Memory B cell (primary cell): ENCODE data around the gene BMP7.

Experiments
- ATAC-seq: fragments of 150-1000 bp; cut with Tn5 transposase; 2 replicates; pipeline ENCODE4 v1.10.0; 2021; ENCODE audit warnings: low read depth, mild to moderate bottlenecking, moderate library complexity
- DNase-seq, 2 donors: peaks; one replicate each; pipeline ENCODE4 v3.0.0; 2022; ENCODE audit warnings: low spot score in 2 of 2
- H3K27ac Mint-ChIP-seq: one replicate; pipeline ENCODE4 v1.8.0; 2022; ENCODE audit warnings: mild to moderate bottlenecking, moderate library complexity, mixed read lengths
- H3K27me3 Mint-ChIP-seq: one replicate; pipeline ENCODE4 v1.8.0; 2022; ENCODE audit warnings: mixed read lengths
- H3K36me3 Mint-ChIP-seq: one replicate; pipeline ENCODE4 v1.8.0; 2022; ENCODE audit warnings: mild to moderate bottlenecking, mixed read lengths
- H3K4me1 Mint-ChIP-seq: one replicate; pipeline ENCODE4 v1.8.0; 2022; ENCODE audit warnings: mixed read lengths
- H3K4me3 Mint-ChIP-seq: one replicate; pipeline ENCODE4 v1.8.0; 2022; ENCODE audit warnings: mild to moderate bottlenecking, moderate library complexity, mixed read lengths
- H3K9me3 Mint-ChIP-seq: one replicate; pipeline ENCODE4 v1.8.0; 2022; ENCODE audit warnings: mixed read lengths

BMP7 gene

DNA sequence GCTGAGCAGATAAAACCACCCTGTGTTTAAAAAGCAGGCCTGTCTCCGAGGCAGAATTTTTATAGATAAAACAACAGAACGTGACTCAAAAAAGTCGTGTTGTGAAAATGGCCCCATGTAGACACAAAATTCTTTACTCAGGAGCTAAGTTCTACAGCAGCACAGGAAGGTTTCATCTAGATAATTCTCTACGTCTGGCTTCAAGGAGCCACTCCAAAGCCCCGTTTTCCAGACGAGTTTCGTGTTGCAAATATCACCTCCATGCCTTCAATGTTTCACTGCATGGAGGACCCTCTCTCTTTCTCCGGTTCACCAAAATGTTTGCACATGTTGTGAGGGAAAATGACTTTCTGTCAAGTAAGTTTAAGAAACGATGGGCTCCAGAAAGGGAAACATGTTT, 12.0 kb upstream of the BMP7 start:
- H3K27me3 Mint-ChIP-seq, result peaks cover 19% of the 10 kb centered on the region
- no peaks in the 10 kb centered on the region for H3K36me3 Mint-ChIP-seq
- ATAC-seq (no peak), DNase-seq (no peak)
- H3K4me3 Mint-ChIP-seq, result no peak overlapping the region
- H3K27ac Mint-ChIP-seq, result no peak overlapping the region
- H3K9me3 Mint-ChIP-seq, result no peaks in the 10 kb centered on the region
- no peaks in the 10 kb centered on the region for H3K4me1 Mint-ChIP-seq

DNA sequence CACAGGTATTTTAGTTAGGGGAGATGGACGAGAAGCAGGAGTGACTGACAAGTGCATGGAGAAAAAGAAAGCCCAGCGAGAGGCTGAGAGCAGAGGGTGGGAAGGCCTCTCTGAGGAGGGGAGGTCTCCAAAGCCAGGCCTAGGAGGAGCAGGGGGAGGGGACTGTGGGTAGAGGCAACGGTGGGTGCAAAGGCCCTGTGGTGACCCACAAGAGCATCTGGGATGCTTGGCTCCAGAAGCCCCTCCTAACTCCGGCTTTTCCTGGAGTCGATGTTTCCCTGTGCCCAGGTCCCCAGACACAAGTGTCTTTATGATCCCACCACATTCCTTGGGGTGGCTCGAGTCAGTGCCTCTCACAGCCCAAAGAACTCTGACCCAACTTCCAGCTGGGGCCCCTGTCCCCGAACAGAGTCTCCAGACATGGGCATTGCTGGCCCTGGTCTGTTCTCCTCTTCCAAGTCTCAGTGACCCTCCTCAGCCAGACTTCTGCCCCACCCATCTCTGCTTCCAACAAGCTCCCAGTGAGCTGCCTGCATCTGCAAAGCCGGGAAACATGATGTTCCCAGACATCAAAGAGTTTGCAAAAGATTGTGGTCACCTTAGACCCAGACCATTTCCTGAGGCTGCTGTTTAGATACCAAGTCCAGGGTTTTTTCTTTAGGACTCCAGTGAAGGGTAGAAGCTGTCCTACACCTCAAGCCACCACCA, 11.1 kb upstream of the BMP7 start:
- ATAC-seq, result no peak
- no peaks in the 10 kb centered on the region for H3K9me3 Mint-ChIP-seq
- peaks cover 20% of the 10 kb centered on the region for H3K27me3 Mint-ChIP-seq

DNA sequence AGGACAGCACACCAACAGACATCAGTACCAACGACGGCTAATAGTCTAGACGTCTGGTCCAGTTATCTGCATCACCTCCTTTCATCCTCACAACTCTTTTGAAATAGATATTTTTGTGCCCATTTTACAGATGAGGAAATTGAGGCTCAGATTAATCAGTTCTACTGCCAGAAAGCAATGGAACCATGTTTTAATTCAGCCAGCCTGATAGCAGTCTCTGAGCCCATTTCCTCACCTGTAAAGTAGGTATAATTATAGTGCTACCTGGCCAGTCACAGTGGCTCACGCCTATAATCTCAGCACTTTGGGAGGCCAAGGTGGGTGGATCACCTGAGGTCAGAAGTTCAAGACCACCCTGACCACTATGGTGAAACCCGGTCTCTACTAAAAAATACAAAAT, 9.8 kb upstream of the BMP7 start:
- Mint-ChIP-seq H3K27me3 (peaks cover 21% of the 10 kb centered on the region), H3K27ac (no peak overlapping the region), H3K36me3 (no peaks in the 10 kb centered on the region), H3K4me1 (no peaks in the 10 kb centered on the region), H3K9me3 (no peaks in the 10 kb centered on the region), H3K4me3 (no peak overlapping the region)
- DNase-seq, result no peak
- ATAC-seq, result no peak

More for the DNA sequence above, 11.1 kb upstream of the BMP7 start:
- no peak overlapping the region for H3K4me3 Mint-ChIP-seq
- no peak overlapping the region for H3K27ac Mint-ChIP-seq
- no peaks in the 10 kb centered on the region for H3K4me1 Mint-ChIP-seq
- no peaks in the 10 kb centered on the region for H3K36me3 Mint-ChIP-seq
- DNase-seq, result no peak

DNA sequence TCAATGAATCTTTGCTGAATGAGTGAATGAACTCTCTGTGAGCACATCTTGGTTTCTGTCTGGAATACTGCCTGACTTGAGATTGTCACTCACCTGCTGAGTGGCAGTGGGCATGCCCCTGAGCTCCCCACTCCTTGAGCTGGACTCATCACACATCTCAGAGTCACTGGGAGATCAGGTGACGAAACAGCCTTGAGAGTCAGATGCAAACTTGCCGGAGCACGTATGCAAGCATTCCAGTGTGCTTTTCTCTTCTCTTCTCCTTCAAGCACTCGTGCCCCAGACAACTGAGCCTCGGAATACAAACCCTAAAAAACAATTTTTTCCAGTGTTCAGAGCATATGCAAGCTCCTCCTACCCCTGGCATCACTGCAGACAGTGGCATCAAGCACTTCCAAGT, 9.4 kb upstream of the BMP7 start:
- peaks cover 21% of the 10 kb centered on the region for H3K27me3 Mint-ChIP-seq
- no peaks in the 10 kb centered on the region for H3K36me3 Mint-ChIP-seq
- H3K27ac Mint-ChIP-seq, result no peak overlapping the region
- H3K4me3 Mint-ChIP-seq, result no peak overlapping the region
- H3K9me3 Mint-ChIP-seq, result no peaks in the 10 kb centered on the region
- DNase-seq, result no peak
- H3K4me1 Mint-ChIP-seq, result no peaks in the 10 kb centered on the region
- no peak for ATAC-seq

DNA sequence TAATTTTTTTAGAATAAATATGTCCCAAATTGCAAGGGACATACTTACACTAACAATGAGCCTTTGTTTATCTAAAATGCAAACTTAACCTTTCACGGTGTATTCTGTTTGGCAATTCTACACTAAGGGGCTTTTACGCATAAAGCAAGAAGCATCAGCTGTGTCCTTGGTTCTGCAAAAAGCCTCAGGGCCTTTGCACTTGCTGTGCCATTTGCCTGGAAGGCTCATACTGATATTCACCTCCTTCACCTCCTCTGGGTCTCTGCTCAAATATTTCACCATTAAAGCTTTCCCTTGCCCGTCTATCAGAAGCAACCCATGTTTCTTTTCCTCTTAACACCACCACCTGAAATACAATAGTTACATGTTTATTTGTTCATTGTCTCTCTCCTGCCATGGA, 8.9 kb upstream of the BMP7 start:
- H3K4me1 Mint-ChIP-seq, result no peaks in the 10 kb centered on the region
- no peak overlapping the region for H3K27ac Mint-ChIP-seq
- DNase-seq (no peak), ATAC-seq (no peak)
- H3K27me3 Mint-ChIP-seq, result peaks cover 20% of the 10 kb centered on the region
- H3K36me3 Mint-ChIP-seq, result no peaks in the 10 kb centered on the region
- no peaks in the 10 kb centered on the region for H3K9me3 Mint-ChIP-seq
- H3K4me3 Mint-ChIP-seq, result no peak overlapping the region

- H3K36me3 Mint-ChIP-seq, result no peaks in the 10 kb centered on the region
- H3K27ac Mint-ChIP-seq, result no peak overlapping the region
- no peak overlapping the region for H3K4me3 Mint-ChIP-seq
- ATAC-seq (no peak), DNase-seq (no peak)
- peaks cover 19% of the 10 kb centered on the region for H3K27me3 Mint-ChIP-seq
- H3K9me3 Mint-ChIP-seq, result no peaks in the 10 kb centered on the region
- no peaks in the 10 kb centered on the region for H3K4me1 Mint-ChIP-seq
Measured at GRCh38 chr20:57274846-57275245, 8.4 kb upstream of the BMP7 start.

- H3K36me3 Mint-ChIP-seq, result no peaks in the 10 kb centered on the region
- H3K9me3 Mint-ChIP-seq, result no peaks in the 10 kb centered on the region
- no peak for DNase-seq
- peaks cover 18% of the 10 kb centered on the region for H3K27me3 Mint-ChIP-seq
- no peak for ATAC-seq
- H3K27ac Mint-ChIP-seq, result no peak overlapping the region
- H3K4me3 Mint-ChIP-seq, result no peak overlapping the region
- no peaks in the 10 kb centered on the region for H3K4me1 Mint-ChIP-seq
Measured at GRCh38 chr20:57274299-57274698, 7.9 kb upstream of the BMP7 start.

GRCh38 chr20:57272883-57273535, 6.6 kb upstream of the BMP7 start:
- H3K36me3 Mint-ChIP-seq, result no peaks in the 10 kb centered on the region

DNA sequence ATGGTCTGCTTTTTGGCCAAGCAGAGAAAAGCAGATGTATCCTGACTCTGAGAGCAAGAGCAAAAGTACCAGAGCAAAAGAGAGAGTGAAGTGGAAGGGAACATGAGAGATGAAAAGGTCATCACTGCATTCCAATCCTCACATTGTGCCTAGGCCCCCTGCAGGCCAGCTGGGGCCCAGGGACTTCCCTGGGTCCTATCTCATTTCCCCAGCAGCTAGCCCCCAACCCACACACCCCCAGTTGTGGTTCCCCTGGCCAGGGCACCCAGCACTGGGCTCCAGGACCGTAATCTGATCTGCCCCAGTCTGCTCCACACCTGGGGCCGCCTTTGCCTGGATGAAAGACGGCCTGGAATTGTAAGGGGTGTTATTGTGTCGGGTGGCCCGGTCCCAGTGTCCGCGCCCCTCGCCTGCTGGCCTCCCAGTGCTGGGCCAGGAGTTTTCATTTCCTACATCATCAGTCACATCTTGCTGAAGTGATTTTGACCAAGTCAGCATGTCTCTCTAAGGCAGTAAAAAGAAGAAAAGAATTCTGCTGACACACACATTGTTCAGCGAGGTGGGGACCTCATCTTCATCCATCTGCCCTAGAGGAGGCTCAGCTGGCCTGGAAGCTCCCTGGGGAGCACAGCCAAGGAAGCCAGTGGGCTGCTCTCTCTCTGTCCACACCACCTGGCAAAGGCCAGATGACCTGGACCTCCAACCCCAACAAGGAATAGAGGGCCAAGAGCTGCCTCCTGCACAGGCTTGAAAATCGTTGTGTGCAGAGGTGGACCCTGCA, 4.0 kb upstream of the BMP7 start:
- Mint-ChIP-seq H3K9me3 (no peaks in the 10 kb centered on the region), H3K4me1 (peaks cover 7% of the 10 kb centered on the region), H3K27ac (no peak overlapping the region), H3K27me3 (peaks cover 27% of the 10 kb centered on the region), H3K4me3 (no peak overlapping the region), H3K36me3 (peaks cover 1% of the 10 kb centered on the region)
- ATAC-seq (no peak), DNase-seq (no peak)

More at GRCh38 chr20:57272883-57273535, 6.6 kb upstream of the BMP7 start:
- Mint-ChIP-seq H3K27ac (no peak overlapping the region), H3K27me3 (peaks cover 24% of the 10 kb centered on the region), H3K4me3 (no peak overlapping the region), H3K9me3 (no peaks in the 10 kb centered on the region), H3K4me1 (no peaks in the 10 kb centered on the region)
- ATAC-seq (no peak), DNase-seq (no peak)

GRCh38 chr20:57269148-57269984, 2.9 kb upstream of the BMP7 start:
- DNase-seq, result no peak
- H3K4me1 Mint-ChIP-seq, result peaks cover 7% of the 10 kb centered on the region
- H3K36me3 Mint-ChIP-seq, result peaks cover 1% of the 10 kb centered on the region
- peaks cover 25% of the 10 kb centered on the region for H3K27me3 Mint-ChIP-seq
- H3K9me3 Mint-ChIP-seq, result no peaks in the 10 kb centered on the region
- H3K4me3 Mint-ChIP-seq, result no peak overlapping the region
- no peak for ATAC-seq
- H3K27ac Mint-ChIP-seq, result no peak overlapping the region

- Mint-ChIP-seq H3K4me3 (no peak overlapping the region), H3K9me3 (no peaks in the 10 kb centered on the region), H3K27ac (no peak overlapping the region), H3K4me1 (peaks cover 7% of the 10 kb centered on the region), H3K27me3 (peaks cover 23% of the 10 kb centered on the region), H3K36me3 (peaks cover 1% of the 10 kb centered on the region)
- no peak for ATAC-seq
- no peak for DNase-seq
Measured at GRCh38 chr20:57268399-57269076, 2.1 kb upstream of the BMP7 start.

DNA sequence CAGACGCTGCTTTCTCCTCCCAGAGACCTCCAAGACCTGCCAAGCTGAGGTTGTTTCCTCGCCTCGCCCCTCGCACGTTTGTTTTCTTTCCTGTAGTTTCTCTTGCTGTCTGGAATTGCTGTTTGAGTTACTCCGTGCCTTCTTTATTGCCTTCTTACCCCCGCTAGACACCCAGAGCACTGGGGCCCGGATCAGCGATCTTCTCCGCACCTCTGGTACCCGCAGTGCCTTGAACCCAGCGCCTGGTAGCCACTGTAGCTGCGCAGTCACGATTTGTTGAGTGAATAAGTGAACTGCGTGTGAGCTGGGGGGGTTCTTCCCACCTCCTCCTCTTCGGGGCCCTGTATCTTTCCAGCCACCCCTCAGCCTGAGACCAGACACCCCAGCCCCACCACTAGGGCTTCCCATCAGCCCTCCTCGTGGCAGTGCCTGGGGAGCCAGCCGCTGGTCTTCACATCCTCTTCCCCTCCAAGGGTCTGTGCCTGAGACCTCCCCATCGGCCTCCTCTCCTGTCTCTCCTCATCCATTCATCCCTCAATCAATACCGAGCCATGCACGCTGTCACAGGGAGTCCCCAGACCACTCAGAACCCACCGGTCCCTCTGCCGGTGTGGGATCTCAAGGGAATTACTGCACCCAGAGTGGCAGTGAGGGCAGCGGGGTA, 849 bp upstream of the BMP7 start:
- Mint-ChIP-seq H3K36me3 (peaks cover 1% of the 10 kb centered on the region), H3K27me3 (peaks cover 21% of the 10 kb centered on the region), H3K27ac (no peak overlapping the region), H3K4me3 (no peak overlapping the region), H3K9me3 (no peaks in the 10 kb centered on the region), H3K4me1 (peaks cover 7% of the 10 kb centered on the region)
- DNase-seq (no peak), ATAC-seq (no peak)

GRCh38 chr20:57265997-57266290, 497 bp downstream of the BMP7 start:
- H3K27me3 Mint-ChIP-seq, result peaks cover 22% of the 10 kb centered on the region
- no peak overlapping the region for H3K27ac Mint-ChIP-seq

More at GRCh38 chr20:57265997-57266290, 497 bp downstream of the BMP7 start:
- Mint-ChIP-seq H3K9me3 (no peaks in the 10 kb centered on the region), H3K4me1 (peaks cover 7% of the 10 kb centered on the region), H3K4me3 (no peak overlapping the region), H3K36me3 (peaks cover 1% of the 10 kb centered on the region)
- no peak for ATAC-seq
- no peak for DNase-seq
